ENCODE results near the gene CUL4B.
"Not testable (repeated sequence)": the region's sequence is repeated elsewhere in the genome, so short reads cannot be mapped to it uniquely, and the experiment has no call there.

CUL4B gene

GRCh38 chrX:120560842-120561633 lies at the start of gene CUL4B:
CUL4B (minus strand) TSS chrX:120560962; CDS start chrX:120560638, 324 bp downstream.
- peak; percentile 81 to 82 for DNase-seq

GRCh38 chrX:120604361-120604782 lies 43.6 kb upstream of the CUL4B start:
- DNase-seq = peak in 1 of 2 donors; percentile 45

- DNase-seq = peak; percentile 31 to 80
These were observed 43.1 kb upstream of the CUL4B start, which contains the start of gene MCTS1 for GRCh38 chrX:120603707-120604360. MCTS1 (plus strand) TSS chrX:120604101; CDS start chrX:120604237, 136 bp downstream.

GRCh38 chrX:120585702-120586101 lies 24.9 kb upstream of the CUL4B start:
- DNase-seq = no peak

- DNase-seq = no peak
These were observed 14.8 kb upstream of the CUL4B start for GRCh38 chrX:120575379-120576114.

- DNase-seq = not testable (repeated sequence)
These were observed 13.0 kb upstream of the CUL4B start for GRCh38 chrX:120573806-120574205.

GRCh38 chrX:120570011-120570600 lies 9.3 kb upstream of the CUL4B start:
- DNase-seq = no peak

GRCh38 chrX:120568609-120569008 lies 7.8 kb upstream of the CUL4B start:
- no peak for DNase-seq

GRCh38 chrX:120568035-120568434 lies 7.3 kb upstream of the CUL4B start:
- DNase-seq = no peak

- no peak for DNase-seq
These were observed 6.1 kb upstream of the CUL4B start for GRCh38 chrX:120566817-120567216.

GRCh38 chrX:120564925-120565324 lies 4.2 kb upstream of the CUL4B start:
- DNase-seq = no peak

- DNase-seq = no peak
These were observed 1.8 kb upstream of the CUL4B start for GRCh38 chrX:120562569-120562926.

- no peak for DNase-seq
These were observed 1.1 kb upstream of the CUL4B start for GRCh38 chrX:120561634-120562568.

- peak in 1 of 2 donors; percentile 19 for DNase-seq
These were observed 339 bp downstream of the CUL4B start for GRCh38 chrX:120560405-120560841.

GRCh38 chrX:120559804-120560203 lies 958 bp downstream of the CUL4B start:
- no peak for DNase-seq

- no peak for DNase-seq
These were observed 4.5 kb downstream of the CUL4B start for GRCh38 chrX:120556251-120556650.

GRCh38 chrX:120549483-120550452 lies 11.0 kb downstream of the CUL4B start:
- DNase-seq = no peak

GRCh38 chrX:120536061-120536460 lies 24.7 kb downstream of the CUL4B start:
- DNase-seq = peak in 1 of 2 donors; percentile 55

GRCh38 chrX:120534413-120535205 lies 26.2 kb downstream of the CUL4B start:
- no peak for DNase-seq

GRCh38 chrX:120522820-120523219 lies 37.9 kb downstream of the CUL4B start:
- DNase-seq = no peak

All from bone marrow (tissue), 2 donors.